ENCODE measurements around the gene IRAK3. TPM values are rescaled to one million over a fixed set of nuclear protein-coding genes. Genes with fewer than 3 reads are reported as not detected.

Gene IRAK3
- total and polyA plus RNA-seq, 2 experiments from 2014 or later, result 1.2 to 8.6 TPM

- TF ChIP-seq EZH2phosphoT487 (IDR thresholded peaks at IDR 0.05; ENCODE audit: low read depth, severe bottlenecking, unreplicated experiment), result no peak
- no peak for TF ChIP-seq EZH2 (IDR thresholded peaks at IDR 0.05; ENCODE audit: borderline replicate concordance)
- TF ChIP-seq CTCF (IDR thresholded peaks at IDR 0.05; ENCODE audit: poor library complexity), result no peak
- H3K4me1 ChIP-seq (ENCODE audit: insufficient read depth), result no peaks in the 10 kb centered on the region
- H3K27me3 ChIP-seq, result peaks cover 4% of the 10 kb centered on the region
- 93% methylated on average over 1 of the region's 1 CpG for WGBS (ENCODE audit: low lambda C conversion rate, missing lambda C conversion rate)
- H4K20me1 ChIP-seq (ENCODE audit: insufficient read depth, poor library complexity, severe bottlenecking), result no peaks in the 10 kb centered on the region
- no peaks in the 10 kb centered on the region for H3K9me3 ChIP-seq (ENCODE audit: low read depth)
- H3K27ac ChIP-seq, result no peak overlapping the region
- H3K79me2 ChIP-seq, result no peaks in the 10 kb centered on the region
- H3K36me3 ChIP-seq (replicated peaks; ENCODE audit: insufficient read depth, low read depth), result no peaks in the 10 kb centered on the region
- H3K4me2 ChIP-seq, result no peak overlapping the region
- no peak for DNase-seq (ENCODE audit: low spot score)
- no peak overlapping the region for H3K4me3 ChIP-seq
- no peaks in the 10 kb centered on the region for H3K9me2 ChIP-seq (replicated peaks; ENCODE audit: insufficient read depth)
- H2AFZ ChIP-seq, result no peak overlapping the region
Observed at GRCh38 chr12:66296176-66296683, 107.2 kb downstream of the IRAK3 start.

- Histone ChIP-seq H3K4me3 (no peak overlapping the region), H3K36me3 (replicated peaks; ENCODE audit: insufficient read depth, low read depth) (no peaks in the 10 kb centered on the region), H3K79me2 (no peaks in the 10 kb centered on the region), H3K9me2 (replicated peaks; ENCODE audit: insufficient read depth) (no peaks in the 10 kb centered on the region), H3K4me2 (no peak overlapping the region), H3K4me1 (ENCODE audit: insufficient read depth) (no peaks in the 10 kb centered on the region), H2AFZ (no peak overlapping the region), H3K27ac (no peak overlapping the region), H3K9me3 (ENCODE audit: low read depth) (no peaks in the 10 kb centered on the region), H4K20me1 (ENCODE audit: insufficient read depth, poor library complexity, severe bottlenecking) (no peaks in the 10 kb centered on the region), H3K27me3 (peaks cover 2% of the 10 kb centered on the region)
- TF ChIP-seq EZH2 (IDR thresholded peaks at IDR 0.05; ENCODE audit: borderline replicate concordance), result no peak
- no peak for TF ChIP-seq CTCF (IDR thresholded peaks at IDR 0.05; ENCODE audit: poor library complexity)
- no peak for TF ChIP-seq EZH2phosphoT487 (IDR thresholded peaks at IDR 0.05; ENCODE audit: low read depth, severe bottlenecking, unreplicated experiment)
- no peak for DNase-seq (ENCODE audit: low spot score)
- 84% methylated on average over 4 of the region's 4 CpGs for WGBS (ENCODE audit: low lambda C conversion rate, missing lambda C conversion rate)
Observed at GRCh38 chr12:66297080-66297479, 108.1 kb downstream of the IRAK3 start.

- H3K4me2 ChIP-seq, result no peak overlapping the region
- H2AFZ ChIP-seq, result no peak overlapping the region
- TF ChIP-seq EZH2phosphoT487 (IDR thresholded peaks at IDR 0.05; ENCODE audit: low read depth, severe bottlenecking, unreplicated experiment) (no peak), EZH2 (IDR thresholded peaks at IDR 0.05; ENCODE audit: borderline replicate concordance) (no peak), CTCF (IDR thresholded peaks at IDR 0.05; ENCODE audit: poor library complexity) (no peak)
- H3K27me3 ChIP-seq, result no peaks in the 10 kb centered on the region
- H4K20me1 ChIP-seq (ENCODE audit: insufficient read depth, poor library complexity, severe bottlenecking), result no peaks in the 10 kb centered on the region
- no peaks in the 10 kb centered on the region for H3K4me1 ChIP-seq (ENCODE audit: insufficient read depth)
- DNase-seq (ENCODE audit: low spot score), result no peak
- no peak overlapping the region for H3K4me3 ChIP-seq
- H3K36me3 ChIP-seq (replicated peaks; ENCODE audit: insufficient read depth, low read depth), result no peaks in the 10 kb centered on the region
- no peaks in the 10 kb centered on the region for H3K9me3 ChIP-seq (ENCODE audit: low read depth)
- no peaks in the 10 kb centered on the region for H3K79me2 ChIP-seq
- no peak overlapping the region for H3K27ac ChIP-seq
- 89% methylated on average over 3 of the region's 3 CpGs for WGBS (ENCODE audit: low lambda C conversion rate, missing lambda C conversion rate)
- no peaks in the 10 kb centered on the region for H3K9me2 ChIP-seq (replicated peaks; ENCODE audit: insufficient read depth)
Observed at GRCh38 chr12:66297923-66298322, 108.9 kb downstream of the IRAK3 start.
